Neural cell (in vitro differentiated cells): ENCODE results near the gene ZNF407. TPM values are rescaled to one million over a fixed set of nuclear protein-coding genes. Genes with fewer than 3 reads are reported as not detected.

Experiments used
- H2AFZ ChIP-seq: fragments of 200-600, 300-800 bp; sonication (generic), shearing (Covaris generic); 2 replicates; pipeline ENCODE4 v1.6.0; 2014; ENCODE audit warnings: low read depth, mild to moderate bottlenecking, antibody characterized with exemption, low read length, moderate library complexity
- H3F3A ChIP-seq: fragments of 200-600 bp; shearing (Covaris generic); 2 replicates; pipeline ENCODE4 v1.6.1; 2016; ENCODE audit warnings: mild to moderate bottlenecking, moderate library complexity, mixed read lengths, antibody characterized with exemption, low read length; ENCODE audit not compliant: insufficient read depth, poor library complexity, severe bottlenecking
- H3K27ac ChIP-seq: fragments of 200-600, 300-800 bp; sonication (generic), shearing (Covaris generic); 2 replicates; pipeline ENCODE4 v1.5.1; 2014; ENCODE audit warnings: mild to moderate bottlenecking, low read length, moderate library complexity
- H3K27me3 ChIP-seq: fragments of 300-800, 200-600 bp; sonication (generic), shearing (Covaris generic); 2 replicates; pipeline ENCODE4 v1.6.0; 2014; ENCODE audit warnings: mild to moderate bottlenecking, low read depth, low read length, moderate library complexity; ENCODE audit not compliant: insufficient read depth
- H3K36me3 ChIP-seq: fragments of 300-800, 200-600 bp; sonication (generic), shearing (Covaris generic); 2 replicates; pipeline ENCODE4 v1.5.1; 2014; ENCODE audit warnings: mild to moderate bottlenecking, antibody characterized with exemption, low read length, moderate library complexity; ENCODE audit not compliant: insufficient read depth
- H3K4me2 ChIP-seq: fragments of 300-800, 200-600 bp; sonication (generic), shearing (Covaris generic); 2 replicates; pipeline ENCODE4 v1.6.0; 2014; ENCODE audit warnings: mild to moderate bottlenecking, low read length
- H3K4me3 ChIP-seq: fragments of 300-800, 200-600 bp; sonication (generic), shearing (Covaris generic); 2 replicates; pipeline ENCODE4 v1.5.1; 2014; ENCODE audit warnings: mild to moderate bottlenecking, low read length, moderate library complexity
- H3K79me2 ChIP-seq: fragments of 200-600 bp; shearing (Covaris generic); replicated peaks from 2 replicates; pipeline ENCODE4 v1.6.0; 2014; ENCODE audit warnings: mild to moderate bottlenecking, low read length, moderate library complexity; ENCODE audit not compliant: insufficient read depth
- H3K9ac ChIP-seq: fragments of 300-800, 200-600 bp; sonication (generic), shearing (Covaris generic); 2 replicates; pipeline ENCODE4 v1.6.1; 2016; ENCODE audit warnings: mild to moderate bottlenecking, low read length, mixed read lengths
- H3K9me2 ChIP-seq: fragments of 200-600 bp; shearing (Covaris generic); 2 replicates; pipeline ENCODE4 v1.6.1; 2016; ENCODE audit warnings: mild to moderate bottlenecking, low read length, mixed read lengths; ENCODE audit not compliant: insufficient read depth
- H3K9me3 ChIP-seq: fragments of 200-600, 300-800 bp; sonication (generic), shearing (Covaris generic); 2 replicates; pipeline ENCODE4 v1.6.1; 2016; ENCODE audit warnings: mild to moderate bottlenecking, mixed run types, low read length, moderate library complexity, mixed read lengths
- H4K20me1 ChIP-seq: fragments of 200-600 bp; shearing (Covaris generic); 2 replicates; pipeline ENCODE4 v1.6.1; 2016; ENCODE audit warnings: mild to moderate bottlenecking, mixed run types; ENCODE audit not compliant: insufficient read depth
- CTCF ChIP-seq: fragments of 450-650 bp; IDR thresholded peaks from 2 replicates; pipeline ENCODE4 v1.5.1; 2014; ENCODE audit warnings: antibody characterized with exemption, mild to moderate bottlenecking, moderate library complexity; ENCODE audit not compliant: poor library complexity, severe bottlenecking
- EP300 ChIP-seq: fragments of 450-650 bp; conservative IDR thresholded peaks from 2 replicates; pipeline ENCODE4 v1.6.1; 2014; ENCODE audit warnings: antibody characterized with exemption, mild to moderate bottlenecking, moderate library complexity; ENCODE audit not compliant: poor library complexity, severe bottlenecking
- EZH2 ChIP-seq: fragments of 200-600, 300-800 bp; shearing (Covaris generic), sonication (generic); IDR thresholded peaks from 2 replicates; pipeline ENCODE4 v1.6.1; 2014; ENCODE audit warnings: antibody characterized with exemption, low read length, borderline replicate concordance, mild to moderate bottlenecking; ENCODE audit not compliant: insufficient read depth, poor library complexity, severe bottlenecking
- MXI1 ChIP-seq: fragments of 450-650 bp; conservative IDR thresholded peaks from 2 replicates; pipeline ENCODE4 v1.6.1; 2014; ENCODE audit warnings: antibody characterized with exemption, mild to moderate bottlenecking; ENCODE audit not compliant: poor library complexity, severe bottlenecking
- POLR2AphosphoS5 ChIP-seq: IDR thresholded peaks from 2 replicates; pipeline ENCODE4 v1.6.1; 2012
- RAD21 ChIP-seq: fragments of 450-650 bp; conservative IDR thresholded peaks from 2 replicates; pipeline ENCODE4 v1.6.1; 2014; ENCODE audit warnings: antibody characterized with exemption, mild to moderate bottlenecking, moderate library complexity
- SMC3 ChIP-seq: fragments of 450-650 bp; conservative IDR thresholded peaks from 2 replicates; pipeline ENCODE4 v1.6.1; 2014; ENCODE audit warnings: antibody characterized with exemption, mild to moderate bottlenecking, moderate library complexity; ENCODE audit not compliant: poor library complexity
- TAF1 ChIP-seq: IDR thresholded peaks from 2 replicates; pipeline ENCODE4 v1.6.1; 2012; ENCODE audit warnings: low read depth
- polyA plus RNA-seq: library from polyadenylated mRNA; depleted of rRNA; stranded (reverse); fragments of >200 nt; gene quantifications from 2 replicates; pipeline ENCODE4 v1.2.3, GENCODE V29; 2014
- TF ChIP-seq, protein P1 (sequence below): IDR thresholded peaks from 2 replicates; pipeline ENCODE4 v1.6.1; 2012; ENCODE audit warnings: borderline replicate concordance

Gene ZNF407
- polyA plus RNA-seq, 1 donor from 2014 or later: 2.9 TPM

DNA sequence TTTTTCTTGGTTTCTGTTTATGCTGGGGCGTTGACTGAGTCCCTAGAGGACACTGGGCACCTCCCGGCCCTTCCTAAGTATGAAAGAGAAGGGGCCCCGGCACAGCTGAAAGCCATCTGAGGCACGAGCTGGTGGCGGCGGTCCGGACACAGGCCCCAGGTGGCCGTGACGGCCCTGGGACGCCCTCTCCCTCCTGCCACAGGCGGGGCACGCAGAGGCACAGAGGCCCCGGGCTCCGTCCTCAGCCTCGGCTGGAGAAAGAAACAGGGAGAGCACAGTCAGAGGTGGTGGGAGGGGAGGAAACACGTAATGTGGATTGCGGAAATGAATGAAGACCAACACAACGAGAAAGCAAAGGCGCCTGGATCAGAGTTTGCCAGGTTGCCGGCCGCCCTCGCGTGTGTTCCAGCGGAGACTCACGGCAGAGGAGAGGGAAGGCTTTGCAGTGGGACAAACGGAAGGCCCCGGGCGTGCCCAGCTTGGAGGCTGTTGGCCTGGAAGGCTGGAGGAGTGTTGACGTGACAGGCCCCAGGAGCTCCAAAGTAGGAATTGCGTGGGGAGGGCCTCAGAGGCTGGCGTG lies 492.2 kb downstream of the ZNF407 start:
- H3F3A ChIP-seq: no peaks in the 10 kb centered on the region
- no peaks in the 10 kb centered on the region for H3K79me2 ChIP-seq
- H3K4me2 ChIP-seq: no peak overlapping the region
- H3K9me3 ChIP-seq: no peaks in the 10 kb centered on the region
- no peaks in the 10 kb centered on the region for H4K20me1 ChIP-seq
- no peak overlapping the region for H3K27ac ChIP-seq
- no peaks in the 10 kb centered on the region for H3K9me2 ChIP-seq
- no peak for TF ChIP-seq MXI1
- TF ChIP-seq TAF1: no peak
- no peak for TF ChIP-seq POLR2AphosphoS5
- TF ChIP-seq CTCF: no peak
- TF ChIP-seq EP300: no peak
- TF ChIP-seq RAD21: no peak
- TF ChIP-seq, protein P1, sequence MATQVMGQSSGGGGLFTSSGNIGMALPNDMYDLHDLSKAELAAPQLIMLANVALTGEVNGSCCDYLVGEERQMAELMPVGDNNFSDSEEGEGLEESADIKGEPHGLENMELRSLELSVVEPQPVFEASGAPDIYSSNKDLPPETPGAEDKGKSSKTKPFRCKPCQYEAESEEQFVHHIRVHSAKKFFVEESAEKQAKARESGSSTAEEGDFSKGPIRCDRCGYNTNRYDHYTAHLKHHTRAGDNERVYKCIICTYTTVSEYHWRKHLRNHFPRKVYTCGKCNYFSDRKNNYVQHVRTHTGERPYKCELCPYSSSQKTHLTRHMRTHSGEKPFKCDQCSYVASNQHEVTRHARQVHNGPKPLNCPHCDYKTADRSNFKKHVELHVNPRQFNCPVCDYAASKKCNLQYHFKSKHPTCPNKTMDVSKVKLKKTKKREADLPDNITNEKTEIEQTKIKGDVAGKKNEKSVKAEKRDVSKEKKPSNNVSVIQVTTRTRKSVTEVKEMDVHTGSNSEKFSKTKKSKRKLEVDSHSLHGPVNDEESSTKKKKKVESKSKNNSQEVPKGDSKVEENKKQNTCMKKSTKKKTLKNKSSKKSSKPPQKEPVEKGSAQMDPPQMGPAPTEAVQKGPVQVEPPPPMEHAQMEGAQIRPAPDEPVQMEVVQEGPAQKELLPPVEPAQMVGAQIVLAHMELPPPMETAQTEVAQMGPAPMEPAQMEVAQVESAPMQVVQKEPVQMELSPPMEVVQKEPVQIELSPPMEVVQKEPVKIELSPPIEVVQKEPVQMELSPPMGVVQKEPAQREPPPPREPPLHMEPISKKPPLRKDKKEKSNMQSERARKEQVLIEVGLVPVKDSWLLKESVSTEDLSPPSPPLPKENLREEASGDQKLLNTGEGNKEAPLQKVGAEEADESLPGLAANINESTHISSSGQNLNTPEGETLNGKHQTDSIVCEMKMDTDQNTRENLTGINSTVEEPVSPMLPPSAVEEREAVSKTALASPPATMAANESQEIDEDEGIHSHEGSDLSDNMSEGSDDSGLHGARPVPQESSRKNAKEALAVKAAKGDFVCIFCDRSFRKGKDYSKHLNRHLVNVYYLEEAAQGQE: no peak
- TF ChIP-seq SMC3: no peak
- no peak for TF ChIP-seq EZH2
- H3K27me3 ChIP-seq: no peaks in the 10 kb centered on the region
- H2AFZ ChIP-seq: no peak overlapping the region
- H3K36me3 ChIP-seq: no peaks in the 10 kb centered on the region
- no peak overlapping the region for H3K9ac ChIP-seq
- no peak overlapping the region for H3K4me3 ChIP-seq

DNA sequence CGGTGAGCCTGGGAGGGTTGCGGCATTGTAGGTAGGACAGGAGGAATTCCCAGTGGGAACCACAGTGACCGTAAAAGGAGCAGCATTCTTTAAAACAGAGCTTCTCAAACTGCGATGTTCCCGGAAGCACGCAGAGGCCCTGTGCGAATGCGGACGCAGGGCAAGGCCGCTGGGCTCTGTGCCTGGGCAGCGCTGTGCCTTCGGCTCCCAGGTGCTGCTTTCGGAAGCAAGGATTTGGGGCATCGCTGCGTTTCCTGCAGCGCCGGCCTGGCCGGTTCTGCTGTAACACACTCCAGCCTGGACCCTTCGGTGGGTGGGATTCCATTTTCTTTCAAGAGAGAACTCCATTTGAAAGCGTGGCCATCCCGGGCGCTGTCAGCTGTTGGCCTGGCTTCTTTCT lies 492.7 kb downstream of the ZNF407 start:
- Histone ChIP-seq H4K20me1 (no peaks in the 10 kb centered on the region), H3K9me2 (no peaks in the 10 kb centered on the region), H3K27ac (no peak overlapping the region), H3K36me3 (no peaks in the 10 kb centered on the region), H3K4me2 (no peak overlapping the region), H3K27me3 (no peaks in the 10 kb centered on the region), H3K79me2 (no peaks in the 10 kb centered on the region), H3K9ac (no peak overlapping the region), H3F3A (no peaks in the 10 kb centered on the region), H2AFZ (no peak overlapping the region), H3K4me3 (no peak overlapping the region), H3K9me3 (no peaks in the 10 kb centered on the region)
- TF ChIP-seq RAD21: no peak
- no peak for TF ChIP-seq EZH2
- TF ChIP-seq CTCF: no peak
- TF ChIP-seq TAF1: no peak
- TF ChIP-seq, protein P1: no peak
- TF ChIP-seq MXI1: no peak
- TF ChIP-seq EP300: no peak
- no peak for TF ChIP-seq SMC3
- TF ChIP-seq POLR2AphosphoS5: no peak
